Activated T-helper 9 cell treated with anti-CD3 and anti-CD28 coated beads, Interleukin-2, amount 50 U/mL, for 16 hours (primary cell): ENCODE data around the gene MYO19.
"Not testable (repeated sequence)": the region's sequence is repeated elsewhere in the genome, so short reads cannot be mapped to it uniquely, and the experiment has no call there.

Experiments used
- DNase-seq: peaks from one replicate; pipeline ENCODE4 v3.0.0-alpha.2; 2020; ENCODE audit warnings: low read depth

MYO19 gene

GRCh38 chr17:36533935-36534839 lies 481 bp downstream of the MYO19 start:
- DNase-seq: peak; percentile 45

- DNase-seq: no peak
Measured at GRCh38 chr17:36532435-36532975, 2.2 kb downstream of the MYO19 start.

GRCh38 chr17:36529121-36529520 lies 5.5 kb downstream of the MYO19 start:
- DNase-seq: no peak

DNA sequence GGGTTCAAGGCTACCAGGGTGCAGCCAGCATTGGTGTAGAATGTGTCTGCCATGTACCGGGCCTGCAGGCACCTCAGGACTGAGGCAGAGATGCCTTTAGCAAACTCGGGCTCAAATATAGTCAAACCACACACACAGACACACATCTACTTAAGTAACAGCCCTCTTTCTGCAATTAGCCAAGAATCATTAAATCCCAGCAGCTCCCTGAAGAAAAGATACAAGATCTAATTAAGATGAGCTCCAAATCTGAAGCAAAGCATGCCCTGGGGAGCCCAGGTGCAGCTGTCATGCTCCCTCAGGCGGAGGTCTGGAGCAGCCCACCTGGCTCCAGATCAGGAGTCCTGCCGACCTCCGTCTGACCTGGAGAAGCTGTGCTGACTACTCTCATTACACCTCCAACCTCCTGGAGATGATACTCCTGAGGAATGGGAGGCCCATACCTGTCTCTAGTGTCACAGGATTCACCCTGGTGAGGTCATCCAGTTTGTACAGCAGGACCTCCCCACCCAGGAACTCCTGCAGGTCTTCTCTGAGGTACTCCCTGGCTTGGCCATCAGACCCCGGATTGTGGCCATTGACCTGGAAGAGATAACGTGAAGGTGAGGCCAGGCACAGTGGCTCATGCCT lies 6.9 kb downstream of the MYO19 start:
- DNase-seq: no peak

DNA sequence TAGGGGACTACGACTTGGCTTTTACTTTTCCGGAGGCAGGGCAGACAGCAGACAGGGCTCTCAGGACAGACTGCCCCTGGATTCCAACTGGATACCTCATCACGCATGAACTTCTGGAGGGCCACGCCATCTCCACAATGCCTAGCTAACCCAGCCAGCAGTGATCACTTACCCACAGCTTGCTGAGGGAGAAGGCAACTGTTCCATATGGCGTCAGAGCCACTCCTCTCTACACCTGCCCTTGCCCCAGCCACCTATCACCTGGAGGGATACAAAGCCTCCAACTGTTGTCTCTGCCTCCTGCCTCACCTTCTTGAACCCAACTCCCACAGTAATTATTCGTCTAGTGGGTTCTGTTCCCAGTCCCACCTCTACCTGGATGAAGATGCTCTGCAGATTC lies 8.8 kb downstream of the MYO19 start:
- DNase-seq: no peak

DNA sequence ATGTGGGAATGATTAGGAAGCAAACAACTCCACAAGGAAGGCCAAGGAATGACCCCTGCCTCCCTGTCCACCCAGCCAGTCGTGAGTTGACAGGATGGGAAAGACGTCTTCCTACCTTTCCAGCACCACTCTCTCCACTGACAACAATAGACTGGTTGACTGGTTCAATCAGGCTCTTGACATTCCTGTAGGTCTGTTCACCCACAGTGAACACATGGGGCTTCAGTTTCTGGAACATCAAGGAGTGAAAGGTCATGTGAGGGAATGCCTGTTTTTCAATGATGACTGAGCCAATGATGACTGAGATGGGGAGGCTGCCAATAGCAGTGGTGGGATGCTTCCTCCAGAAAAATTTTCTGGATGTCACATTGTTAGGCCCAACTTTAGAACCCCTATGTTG lies 9.6 kb downstream of the MYO19 start:
- no peak for DNase-seq

DNA sequence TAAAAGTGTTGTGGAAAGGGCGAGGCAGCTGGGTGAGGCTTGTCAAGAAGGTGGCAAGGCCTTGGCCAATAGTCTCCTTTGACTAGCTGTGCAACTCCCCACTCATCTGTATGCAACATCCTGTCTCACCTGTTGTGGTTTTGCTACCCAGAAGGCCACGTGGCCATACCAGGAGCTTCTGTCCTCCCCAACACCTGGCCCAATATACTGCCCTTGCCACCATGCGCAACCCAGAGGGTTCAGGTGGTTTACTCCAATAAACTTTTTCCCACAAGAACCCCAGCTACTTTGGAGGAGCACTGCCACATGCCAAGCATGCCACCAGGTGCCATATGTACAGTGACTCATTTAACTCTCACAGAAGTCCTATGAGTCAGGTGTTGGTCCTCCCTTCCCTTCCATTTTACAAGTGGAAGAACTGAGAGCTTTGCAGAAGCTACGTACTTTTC lies 10.2 kb downstream of the MYO19 start:
- no peak for DNase-seq

DNA sequence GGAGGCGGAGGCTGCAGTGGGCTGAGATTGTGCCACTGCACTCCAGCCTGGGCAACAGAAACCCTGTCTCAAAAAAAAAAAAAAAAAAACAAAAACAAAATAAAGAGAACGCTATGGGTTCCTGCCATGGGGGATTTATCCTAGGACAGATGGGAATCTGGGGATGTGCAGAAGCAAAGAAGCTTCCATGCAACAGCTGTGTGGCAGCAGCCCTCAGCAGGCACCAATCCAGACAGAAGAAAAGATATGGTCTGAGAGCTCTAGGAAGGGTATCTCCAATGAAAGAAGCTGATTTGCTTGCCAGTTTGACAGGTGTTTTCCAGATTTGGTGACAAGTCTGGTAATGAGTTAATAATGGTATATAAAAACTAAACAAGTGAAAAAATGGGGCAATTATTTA lies 11.6 kb downstream of the MYO19 start:
- no peak for DNase-seq

DNA sequence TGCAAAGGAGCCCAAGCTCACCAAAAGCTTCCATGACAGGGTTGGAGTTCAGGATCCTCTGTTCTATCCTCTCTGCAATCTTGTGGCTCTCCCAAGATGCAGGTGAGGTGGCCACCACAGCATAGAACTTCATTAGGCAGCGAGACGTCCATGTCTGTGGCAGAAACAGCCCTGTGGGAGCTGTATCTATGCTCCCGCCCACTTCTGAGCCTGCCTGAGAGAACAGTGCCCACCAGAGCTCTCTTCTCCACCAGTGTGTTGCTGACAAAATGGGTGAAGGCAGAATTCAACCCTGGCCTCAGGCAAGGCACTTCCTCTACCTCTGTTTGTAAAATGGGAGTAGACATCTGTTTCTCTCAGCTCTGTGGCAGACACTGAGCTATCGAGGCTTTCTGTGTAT lies 18.8 kb downstream of the MYO19 start:
- no peak for DNase-seq

- DNase-seq: no peak
Measured at GRCh38 chr17:36514856-36515255, 19.8 kb downstream of the MYO19 start.

DNA sequence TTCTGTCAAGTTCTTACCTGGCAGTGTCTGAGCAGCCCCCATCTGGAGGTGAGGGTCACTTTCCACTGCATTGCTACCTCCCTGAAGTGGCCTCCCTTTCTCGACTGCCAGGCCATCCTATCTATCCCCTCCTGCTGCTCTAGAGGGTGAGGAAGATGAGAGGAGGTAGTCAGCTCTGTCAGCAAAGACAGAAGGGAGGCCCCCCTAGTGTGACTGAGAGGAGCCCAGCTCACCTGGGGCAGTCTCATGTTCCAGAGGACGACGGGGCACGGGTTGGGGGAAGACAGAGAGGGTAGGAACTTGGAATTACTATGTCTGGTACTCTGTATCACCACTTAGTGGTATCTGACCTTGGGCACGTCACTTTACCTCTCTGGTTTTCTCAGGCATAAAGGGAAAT lies 22.0 kb downstream of the MYO19 start:
- DNase-seq: no peak

GRCh38 chr17:36511216-36511615 lies 23.5 kb downstream of the MYO19 start:
- no peak for DNase-seq

DNA sequence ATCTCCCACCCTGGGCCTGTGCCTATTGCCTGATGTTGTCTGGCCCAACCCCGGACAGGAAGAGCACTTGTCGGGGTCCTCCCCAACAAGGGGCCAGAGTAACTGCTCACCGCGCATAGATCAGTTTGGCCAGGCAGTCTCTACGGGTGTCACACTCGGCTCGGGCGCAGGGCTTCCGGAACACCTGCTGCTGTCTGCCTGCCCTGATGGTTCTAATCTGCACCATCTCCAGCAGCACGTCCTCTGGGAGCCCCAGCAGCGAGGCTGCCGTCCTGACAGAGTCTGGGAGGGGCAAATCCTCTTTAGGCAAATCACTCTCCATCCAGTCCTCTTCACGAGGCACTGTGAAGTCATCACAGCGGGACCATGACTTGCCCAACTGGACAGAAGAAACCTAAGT lies 24.0 kb downstream of the MYO19 start:
- no peak for DNase-seq

GRCh38 chr17:36509272-36509985 lies 25.2 kb downstream of the MYO19 start:
- DNase-seq: no peak

- not testable (repeated sequence) for DNase-seq
Measured at GRCh38 chr17:36508439-36508838, 26.2 kb downstream of the MYO19 start.

DNA sequence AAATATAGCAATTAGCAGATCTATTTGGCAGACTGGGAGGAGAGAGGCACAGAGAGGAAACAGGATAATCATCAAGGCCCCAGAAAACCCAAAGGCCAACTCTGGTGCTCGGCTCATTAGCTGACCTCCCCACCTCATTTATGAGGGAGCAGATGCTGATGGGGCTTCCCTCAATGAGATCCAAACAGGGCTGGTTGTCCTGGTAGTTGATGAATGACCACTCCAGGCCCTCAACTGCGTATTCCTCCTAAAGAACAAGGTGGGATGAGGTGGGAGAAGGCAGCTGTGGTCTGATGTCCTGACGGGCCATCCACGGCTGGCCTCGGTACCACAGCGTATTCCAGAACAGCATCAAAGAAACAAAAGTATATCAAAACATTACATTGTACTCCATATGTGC lies 27.4 kb downstream of the MYO19 start:
- DNase-seq: no peak

GRCh38 chr17:36506831-36507230 lies 27.8 kb downstream of the MYO19 start:
- DNase-seq: no peak

GRCh38 chr17:36506249-36506826 lies 28.3 kb downstream of the MYO19 start:
- no peak for DNase-seq

GRCh38 chr17:36505171-36505570 lies 29.5 kb downstream of the MYO19 start:
- no peak for DNase-seq

DNA sequence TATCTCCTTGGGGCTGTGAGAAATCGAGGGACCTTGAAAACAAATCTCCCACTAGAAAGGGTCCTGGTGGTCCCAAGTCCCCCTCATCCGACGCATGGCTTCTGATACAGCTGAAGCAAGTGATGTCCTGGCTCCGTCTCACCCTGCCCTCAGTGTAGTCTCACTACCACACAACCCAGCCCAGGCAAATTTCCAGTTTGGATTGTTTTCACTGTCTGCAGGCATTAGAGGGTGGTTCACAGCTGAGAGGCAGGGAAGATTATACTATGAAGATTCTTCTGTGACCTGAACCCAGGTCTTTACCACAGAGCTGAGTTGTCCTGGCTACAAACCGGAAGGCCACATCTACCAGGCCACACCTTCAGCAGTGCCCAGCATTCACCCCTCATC lies 30.5 kb downstream of the MYO19 start:
- no peak for DNase-seq

DNA sequence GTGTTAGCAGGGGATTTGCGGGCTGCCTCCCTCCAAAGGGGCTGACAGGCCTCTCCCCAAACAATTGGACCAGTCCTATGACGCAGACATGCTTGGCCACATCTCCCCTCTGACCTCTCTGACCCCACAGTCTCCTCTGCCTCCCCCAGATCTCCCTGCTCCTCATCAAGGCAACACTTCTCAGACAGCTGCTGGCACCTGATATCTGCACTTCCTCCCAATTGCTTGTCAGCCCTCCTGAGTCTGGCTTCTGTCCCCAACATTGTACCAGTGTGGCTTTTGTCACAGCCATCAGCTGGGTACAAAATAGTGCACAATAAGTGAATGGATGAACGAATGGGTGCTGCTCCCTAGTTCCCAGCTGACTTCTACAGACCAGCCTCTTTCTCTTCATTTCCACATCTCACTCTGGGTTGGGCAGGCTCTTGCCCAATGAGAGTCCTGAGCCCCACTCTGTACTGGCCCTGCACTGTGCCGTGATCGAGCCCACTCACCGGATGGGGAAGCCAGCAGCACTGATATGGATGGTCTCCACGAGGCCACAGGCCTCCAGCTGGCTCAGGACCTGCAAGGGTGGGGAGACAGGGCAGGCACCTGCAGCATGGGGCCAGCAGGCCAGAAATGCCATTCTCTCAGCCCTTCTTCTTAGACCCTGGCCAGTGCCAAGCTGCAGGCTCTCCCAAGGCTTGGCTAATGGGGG lies 31.1 kb downstream of the MYO19 start:
- DNase-seq: no peak

DNA sequence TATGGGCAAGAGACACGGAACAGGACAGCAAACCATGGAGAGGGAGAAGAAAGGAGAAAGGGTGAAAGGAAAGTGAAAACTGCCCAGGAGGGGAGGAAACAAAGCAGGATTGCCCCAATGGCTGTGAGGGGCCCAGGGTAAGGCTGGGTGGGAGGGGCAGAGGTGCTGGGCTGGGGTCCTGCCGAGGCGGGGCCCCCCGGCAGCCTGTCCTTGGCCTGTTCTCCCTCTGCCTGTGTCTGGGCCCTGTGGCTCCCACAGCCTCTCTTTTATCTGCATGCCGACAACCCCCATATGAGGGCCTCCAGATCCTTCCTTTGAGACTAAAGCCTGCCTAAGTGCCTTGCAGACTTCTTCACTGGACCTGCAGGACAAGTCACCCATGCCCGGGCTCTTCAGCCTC lies 32.7 kb downstream of the MYO19 start:
- DNase-seq: no peak
